Endothelial cell of umbilical vein (primary cell): ENCODE results near the gene TSTD1. TPM values are rescaled to one million over a fixed set of nuclear protein-coding genes. Genes with fewer than 3 reads are reported as not detected.

Experiments used
- BruUV-seq: library from RNA; stranded (reverse); fragments of 400-500 nt; replicated peaks from 2 replicates; lab custom pipeline; 2021; lab: Mats Ljungman, UMichigan
- CTCF ChIA-PET: fragments of 300-600, 350-600 bp; sonication (Branson Sonifier 250); formaldehyde crosslinking; loops from one replicate; lab custom pipeline; 2021; ENCODE audit warnings: antibody characterized with exemption, inconsistent platforms; lab: Charles Lee
- POLR2A ChIA-PET: fragments of 300-600, 350-600 bp; sonication (Branson Sonifier 250); formaldehyde crosslinking; loops from one replicate; lab custom pipeline; 2021; ENCODE audit warnings: antibody characterized with exemption, inconsistent platforms; lab: Charles Lee
- DNase-seq: peaks from one replicate; pipeline ENCODE4 v3.0.0-alpha.2; 2011; ENCODE audit warnings: low read depth, low spot score
- FAIRE-seq: peaks from 2 replicates; lab custom pipeline; 2011; peaks lifted over from hg19 to GRCh38; lab: Jason Lieb, UNC
- H2AFZ ChIP-seq: 2 replicates; pipeline ENCODE4 v1.6.0; 2012; ENCODE audit warnings: low read depth, low read length, control low read depth, inconsistent platforms
- H3K27ac ChIP-seq: 2 replicates; pipeline ENCODE4 v1.5.1; 2011; ENCODE audit warnings: low read depth, mild to moderate bottlenecking, control low read depth, low read length, moderate library complexity; ENCODE audit not compliant: insufficient read depth
- H3K27me3 ChIP-seq, 2 experiments: 2 replicates each; pipeline versions ENCODE4 v1.6.0 to v1.6.1; 2011; ENCODE audit warnings: low read length in 2 of 2, mixed read lengths in 1 of 2; ENCODE audit not compliant: control insufficient read depth in 2 of 2, insufficient read depth in 2 of 2
- H3K36me3 ChIP-seq, 2 experiments: 2 replicates in 1 of 2; 3 replicates in 1 of 2; pipeline ENCODE4 v1.5.1; 2011; ENCODE audit warnings: low read length in 2 of 2, mild to moderate bottlenecking in 1 of 2, moderate library complexity in 1 of 2; ENCODE audit not compliant: control insufficient read depth in 2 of 2, insufficient read depth in 2 of 2; ENCODE audit errors: extremely low read depth in 1 of 2
- H3K4me1 ChIP-seq: 3 replicates; pipeline ENCODE4 v1.5.1; 2011; ENCODE audit warnings: mild to moderate bottlenecking, low read length; ENCODE audit not compliant: control insufficient read depth, insufficient read depth; ENCODE audit errors: extremely low read depth
- H3K4me2 ChIP-seq: 2 replicates; pipeline ENCODE4 v1.6.1; 2011; ENCODE audit warnings: low read length, control low read depth, mixed read lengths; ENCODE audit not compliant: insufficient read depth
- H3K4me3 ChIP-seq, 3 experiments: fragments of 200-600 bp in 1 of 3; sonication (generic), shearing (Covaris generic) in 1 of 3; replicated peaks in 1 of 3; 2 replicates each; pipeline ENCODE4 v1.5.1; 2011 to 2016; ENCODE audit warnings: control low read depth in 3 of 3, low read length in 3 of 3, mild to moderate bottlenecking in 2 of 3, inconsistent platforms in 1 of 3, low read depth in 1 of 3, moderate library complexity in 1 of 3; ENCODE audit not compliant: insufficient read depth in 1 of 3
- H3K79me2 ChIP-seq: 2 replicates; pipeline ENCODE4 v1.6.0; 2012; ENCODE audit warnings: low read length, inconsistent platforms; ENCODE audit not compliant: control insufficient read depth, insufficient read depth
- H3K9ac ChIP-seq: replicated peaks from 2 replicates; pipeline ENCODE3; 2011; ENCODE audit warnings: low read length, control low read depth; ENCODE audit not compliant: insufficient read depth; ENCODE audit errors: extremely low read depth
- H3K9me1 ChIP-seq: replicated peaks from 3 replicates; pipeline ENCODE4 v1.6.0; 2011; ENCODE audit warnings: mild to moderate bottlenecking, low read length; ENCODE audit not compliant: control insufficient read depth, insufficient read depth; ENCODE audit errors: extremely low read depth
- H3K9me3 ChIP-seq: replicated peaks from 2 replicates; pipeline ENCODE4 v1.5.1; 2012; ENCODE audit warnings: low read length, inconsistent platforms; ENCODE audit not compliant: control insufficient read depth, insufficient read depth
- H4K20me1 ChIP-seq: replicated peaks from 2 replicates; pipeline ENCODE3; 2011; ENCODE audit warnings: mild to moderate bottlenecking, low read length; ENCODE audit not compliant: control insufficient read depth, insufficient read depth; ENCODE audit errors: extremely low read depth
- EZH2 ChIP-seq: IDR thresholded peaks from 2 replicates; pipeline ENCODE4 v1.6.1; 2012; ENCODE audit warnings: borderline replicate concordance, low read depth, mild to moderate bottlenecking, moderate library complexity, low read length, inconsistent platforms; ENCODE audit not compliant: severe bottlenecking
- FOS ChIP-seq: IDR thresholded peaks from 2 replicates; pipeline ENCODE4 v1.6.1; 2011; ENCODE audit warnings: mild to moderate bottlenecking, low read length, moderate library complexity, borderline replicate concordance; ENCODE audit not compliant: insufficient read depth
- GATA2 ChIP-seq: IDR thresholded peaks from 2 replicates; pipeline ENCODE4 v1.7.0; 2011; ENCODE audit warnings: low read depth, mild to moderate bottlenecking, moderate library complexity, mixed read lengths, low read length; ENCODE audit not compliant: insufficient read length, insufficient read depth
- JUN ChIP-seq: IDR thresholded peaks from 2 replicates; pipeline ENCODE4 v1.6.1; 2011; ENCODE audit warnings: borderline replicate concordance, low read depth; ENCODE audit not compliant: insufficient read length, insufficient read depth
- MYC ChIP-seq: IDR thresholded peaks from one replicate; pipeline ENCODE4 v1.6.1; 2011; ENCODE audit warnings: mild to moderate bottlenecking, low read depth, low read length
- POLR2A ChIP-seq: IDR thresholded peaks from 2 replicates; pipeline ENCODE4 v1.6.1; 2012; ENCODE audit warnings: low read depth, mild to moderate bottlenecking, control low read depth, low read length
- POLR2AphosphoS5 ChIP-seq: IDR thresholded peaks from 2 replicates; pipeline ENCODE4 v1.6.1; 2012; ENCODE audit warnings: low read depth, mild to moderate bottlenecking, control low read depth, low read length, moderate library complexity; ENCODE audit not compliant: insufficient read depth
- dilution Hi-C: fragments of 300-500 bp; cut with MboI; formaldehyde crosslinking; loops from one replicate; pipeline ENCODE4 v1.15.0; 2019; ENCODE audit warnings: low sequenced_read_pairs; ENCODE audit not compliant: extremely low pct_ligation_motif_present
- intact Hi-C: fragments of 100-400 bp; cut with micrococcal nuclease; formaldehyde crosslinking; loops from one replicate; pipeline ENCODE4 v1.10.0; 2022
- polyA plus RNA-seq, 4 experiments: library from polyadenylated mRNA; depleted of rRNA in 3 of 4; stranded (reverse) in 3 of 4; unstranded in 1 of 4; fragments of >200 nt; gene quantifications; 2 replicates each; pipeline versions ENCODE4 v1.2.1 to v1.2.3, GENCODE V29; 2011 to 2012; ENCODE audit warnings: missing spikeins in 1 of 4
- total RNA-seq: library from RNA; stranded (reverse); gene quantifications from 2 replicates; pipeline ENCODE4 v1.2.3, GENCODE V29; 2021
- TF ChIP-seq, protein P1 (sequence below): IDR thresholded peaks from 2 replicates; pipeline ENCODE4 v1.6.1; 2011; ENCODE audit not compliant: insufficient read depth, insufficient read length
- TF ChIP-seq, protein P2 (sequence below), 2 donors: IDR thresholded peaks; 1 replicate in 1 of 2; 2 replicates in 1 of 2; pipeline ENCODE4 v1.5.1; 2011; ENCODE audit warnings: low read length in 2 of 2, mild to moderate bottlenecking in 2 of 2, moderate library complexity in 2 of 2, control low read depth in 1 of 2, inconsistent platforms in 1 of 2, low read depth in 1 of 2; ENCODE audit not compliant: insufficient read depth in 1 of 2; ENCODE audit errors: extremely low read depth in 1 of 2

Gene TSTD1
- total and polyA plus RNA-seq, 2 donors (not counting 3 experiments of a cell fraction or from before 2014, with no cell fraction given): 8.9 to 39.1 TPM

DNA sequence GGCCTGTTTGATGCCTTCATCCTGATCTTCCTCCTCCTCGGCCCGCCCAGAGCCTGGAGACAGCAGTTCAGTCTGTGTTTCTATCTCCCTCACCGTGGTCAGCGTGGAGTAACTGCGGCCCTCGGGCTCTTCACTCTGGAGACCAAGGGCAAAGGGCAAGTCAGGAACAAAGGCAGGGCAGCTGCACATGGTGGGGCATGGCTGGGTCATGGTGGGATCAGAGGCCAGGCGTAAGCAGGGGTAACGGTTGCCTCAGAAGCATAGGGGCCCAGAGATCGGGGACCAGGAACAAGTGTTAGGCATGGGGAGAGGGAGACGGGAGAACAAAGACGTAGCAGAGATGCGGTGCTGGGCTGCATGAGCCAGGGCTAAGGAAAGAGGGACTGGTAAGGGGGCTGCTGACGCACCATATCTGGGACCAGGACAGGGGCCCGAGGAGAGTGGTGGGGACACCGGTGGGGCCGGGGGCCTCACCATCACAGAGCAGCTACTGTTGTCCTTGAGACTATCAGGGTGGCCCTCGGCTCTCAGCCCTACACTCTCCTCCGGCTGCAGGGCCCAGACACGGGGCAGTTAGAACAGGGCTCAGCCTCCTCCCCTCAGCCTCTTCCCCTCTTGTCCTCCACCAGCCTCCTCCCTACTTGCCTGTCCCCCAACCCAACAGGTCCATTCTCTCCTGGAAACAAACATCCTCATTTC, 34.1 kb upstream of the TSTD1 start:
- Histone ChIP-seq H4K20me1 (no peaks in the 10 kb centered on the region), H3K9me3 (no peaks in the 10 kb centered on the region), H3K4me1 (no peaks in the 10 kb centered on the region), H3K27ac (no peak overlapping the region), H2AFZ (no peak overlapping the region), H3K36me3 (no peaks in the 10 kb centered on the region), H3K4me2 (no peak overlapping the region), H3K4me3 (no peak overlapping the region), H3K9me1 (no peaks in the 10 kb centered on the region), H3K79me2 (no peaks in the 10 kb centered on the region), H3K27me3 (no peaks in the 10 kb centered on the region), H3K9ac (no peak overlapping the region)
- ChIA-PET POLR2A (no interaction called here), CTCF (no interaction called here)
- BruUV-seq: no TSS peak
- no peak for FAIRE-seq
- intact Hi-C loops: no loop called here
- dilution Hi-C loops: no loop called here
- no peak for TF ChIP-seq EZH2
- TF ChIP-seq POLR2A: no peak
- TF ChIP-seq FOS: no peak
- TF ChIP-seq POLR2AphosphoS5: no peak
- TF ChIP-seq JUN: no peak
- TF ChIP-seq MYC: no peak
- TF ChIP-seq, protein P1, sequence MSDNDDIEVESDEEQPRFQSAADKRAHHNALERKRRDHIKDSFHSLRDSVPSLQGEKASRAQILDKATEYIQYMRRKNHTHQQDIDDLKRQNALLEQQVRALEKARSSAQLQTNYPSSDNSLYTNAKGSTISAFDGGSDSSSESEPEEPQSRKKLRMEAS: no peak
- TF ChIP-seq GATA2: no peak
- TF ChIP-seq, protein P2, sequence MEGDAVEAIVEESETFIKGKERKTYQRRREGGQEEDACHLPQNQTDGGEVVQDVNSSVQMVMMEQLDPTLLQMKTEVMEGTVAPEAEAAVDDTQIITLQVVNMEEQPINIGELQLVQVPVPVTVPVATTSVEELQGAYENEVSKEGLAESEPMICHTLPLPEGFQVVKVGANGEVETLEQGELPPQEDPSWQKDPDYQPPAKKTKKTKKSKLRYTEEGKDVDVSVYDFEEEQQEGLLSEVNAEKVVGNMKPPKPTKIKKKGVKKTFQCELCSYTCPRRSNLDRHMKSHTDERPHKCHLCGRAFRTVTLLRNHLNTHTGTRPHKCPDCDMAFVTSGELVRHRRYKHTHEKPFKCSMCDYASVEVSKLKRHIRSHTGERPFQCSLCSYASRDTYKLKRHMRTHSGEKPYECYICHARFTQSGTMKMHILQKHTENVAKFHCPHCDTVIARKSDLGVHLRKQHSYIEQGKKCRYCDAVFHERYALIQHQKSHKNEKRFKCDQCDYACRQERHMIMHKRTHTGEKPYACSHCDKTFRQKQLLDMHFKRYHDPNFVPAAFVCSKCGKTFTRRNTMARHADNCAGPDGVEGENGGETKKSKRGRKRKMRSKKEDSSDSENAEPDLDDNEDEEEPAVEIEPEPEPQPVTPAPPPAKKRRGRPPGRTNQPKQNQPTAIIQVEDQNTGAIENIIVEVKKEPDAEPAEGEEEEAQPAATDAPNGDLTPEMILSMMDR (IDR thresholded peaks at IDR 0.05; ENCODE audit: extremely low read depth in 1 of 2, insufficient read depth in 1 of 2, low read depth in 1 of 2, low read length in 2 of 2): no peak
- no peak for DNase-seq
